EL (cell line): Measurements from ENCODE around the gene CEACAM6.
"Not testable (repeated sequence)": the region's sequence is repeated elsewhere in the genome, so short reads cannot be mapped to it uniquely, and the experiment has no call there.

Source experiments
- DNase-seq: peaks from one replicate; pipeline ENCODE4 v3.0.0-alpha.2; 2016

CEACAM6 gene

GRCh38 chr19:41755328-41755913 lies at the start of gene CEACAM6:
CEACAM6 (plus strand) TSS chr19:41755530; CDS start chr19:41755639, 109 bp downstream.
- no peak for DNase-seq

DNA sequence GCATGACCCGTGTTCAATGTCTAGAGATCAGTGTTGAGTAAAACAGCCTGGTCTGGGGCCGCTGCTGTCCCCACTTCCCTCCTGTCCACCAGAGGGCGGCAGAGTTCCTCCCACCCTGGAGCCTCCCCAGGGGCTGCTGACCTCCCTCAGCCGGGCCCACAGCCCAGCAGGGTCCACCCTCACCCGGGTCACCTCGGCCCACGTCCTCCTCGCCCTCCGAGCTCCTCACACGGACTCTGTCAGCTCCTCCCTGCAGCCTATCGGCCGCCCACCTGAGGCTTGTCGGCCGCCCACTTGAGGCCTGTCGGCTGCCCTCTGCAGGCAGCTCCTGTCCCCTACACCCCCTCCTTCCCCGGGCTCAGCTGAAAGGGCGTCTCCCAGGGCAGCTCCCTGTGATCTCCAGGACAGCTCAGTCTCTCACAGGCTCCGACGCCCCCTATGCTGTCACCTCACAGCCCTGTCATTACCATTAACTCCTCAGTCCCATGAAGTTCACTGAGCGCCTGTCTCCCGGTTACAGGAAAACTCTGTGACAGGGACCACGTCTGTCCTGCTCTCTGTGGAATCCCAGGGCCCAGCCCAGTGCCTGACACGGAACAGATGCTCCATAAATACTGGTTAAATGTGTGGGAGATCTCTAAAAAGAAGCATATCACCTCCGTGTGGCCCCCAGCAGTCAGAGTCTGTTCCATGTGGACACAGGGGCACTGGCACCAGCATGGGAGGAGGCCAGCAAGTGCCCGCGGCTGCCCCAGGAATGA lies 48.4 kb upstream of the CEACAM6 start:
- DNase-seq: peak; percentile 48

DNA sequence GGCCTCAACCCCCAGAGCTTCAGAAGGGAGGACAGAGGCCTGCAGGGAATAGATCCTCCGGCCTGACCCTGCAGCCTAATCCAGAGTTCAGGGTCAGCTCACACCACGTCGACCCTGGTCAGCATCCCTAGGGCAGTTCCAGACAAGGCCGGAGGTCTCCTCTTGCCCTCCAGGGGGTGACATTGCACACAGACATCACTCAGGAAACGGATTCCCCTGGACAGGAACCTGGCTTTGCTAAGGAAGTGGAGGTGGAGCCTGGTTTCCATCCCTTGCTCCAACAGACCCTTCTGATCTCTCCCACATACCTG lies 47.9 kb upstream of the CEACAM6 start:
- no peak for DNase-seq

- DNase-seq: no peak
Observed at GRCh38 chr19:41707871-41708371, 47.4 kb upstream of the CEACAM6 start.

GRCh38 chr19:41708481-41708880 lies 46.8 kb upstream of the CEACAM6 start, which contains the start of gene CEACAM5:
CEACAM5 (plus strand) TSS chr19:41708626; CDS start chr19:41708732, 106 bp downstream.
- DNase-seq: no peak

GRCh38 chr19:41709516-41709915 lies 45.8 kb upstream of the CEACAM6 start:
- not testable (repeated sequence) for DNase-seq

GRCh38 chr19:41709951-41710645 lies 45.2 kb upstream of the CEACAM6 start:
- DNase-seq: no peak

GRCh38 chr19:41711376-41712261 lies 43.7 kb upstream of the CEACAM6 start:
- DNase-seq: no peak

DNA sequence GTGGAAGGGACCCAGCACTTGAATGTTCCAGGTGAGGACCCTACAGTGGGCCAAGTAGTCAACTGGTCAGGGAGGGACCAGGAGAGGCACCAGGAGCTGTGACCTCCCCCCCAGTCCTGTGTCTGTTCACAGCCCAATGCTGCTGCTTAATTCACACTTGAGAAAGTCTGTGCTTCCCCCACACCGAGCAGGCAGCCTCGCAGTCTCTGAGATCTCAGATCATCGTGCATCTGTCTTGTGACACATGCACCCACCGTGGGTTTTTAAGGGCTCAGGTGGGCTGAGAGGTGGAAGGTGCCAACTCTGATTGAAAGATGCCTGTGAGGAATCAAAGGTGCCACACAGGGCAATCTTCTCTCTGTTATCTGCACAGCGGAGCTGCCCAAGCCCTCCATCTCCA lies 40.7 kb upstream of the CEACAM6 start:
- DNase-seq: no peak

- no peak for DNase-seq
Observed at GRCh38 chr19:41718761-41719160, 36.6 kb upstream of the CEACAM6 start.

DNA sequence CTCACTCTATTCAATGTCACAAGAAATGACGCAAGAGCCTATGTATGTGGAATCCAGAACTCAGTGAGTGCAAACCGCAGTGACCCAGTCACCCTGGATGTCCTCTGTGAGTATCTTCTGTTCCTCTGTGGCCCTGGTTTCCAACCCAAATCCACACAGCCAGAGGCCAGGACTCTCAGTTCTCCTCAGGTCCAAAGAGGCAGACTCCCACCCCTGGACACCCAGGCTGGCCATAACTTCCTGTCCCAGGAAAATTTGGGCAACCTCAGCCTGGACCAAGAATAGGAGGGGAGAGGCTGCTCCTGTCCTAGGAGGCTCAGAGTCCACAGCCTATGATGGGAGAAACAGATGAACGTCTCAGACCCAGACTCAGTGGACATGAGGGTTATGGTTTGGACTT lies 35.2 kb upstream of the CEACAM6 start:
- no peak for DNase-seq

DNA sequence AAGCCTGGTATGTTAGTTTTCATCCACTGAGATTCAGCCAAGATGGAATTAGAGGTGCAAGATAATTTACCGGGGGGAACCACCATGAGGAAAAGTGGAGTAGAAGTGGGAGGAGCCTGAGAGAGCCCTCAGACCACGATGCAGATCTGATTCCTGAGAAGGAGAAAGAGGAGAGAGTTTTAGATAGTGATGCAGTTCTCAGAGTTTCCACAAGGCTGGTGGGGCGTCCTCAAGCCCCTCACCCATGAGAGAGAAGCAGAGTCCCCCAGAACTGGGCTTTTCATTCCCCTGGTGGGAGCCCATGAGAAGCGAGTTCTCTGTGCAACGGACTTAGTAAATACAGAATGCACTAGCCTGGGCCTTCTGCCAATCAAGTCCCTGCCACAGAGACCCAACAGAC lies 28.8 kb upstream of the CEACAM6 start:
- DNase-seq: no peak

GRCh38 chr19:41734156-41734555 lies 21.2 kb upstream of the CEACAM6 start:
- no peak for DNase-seq

DNA sequence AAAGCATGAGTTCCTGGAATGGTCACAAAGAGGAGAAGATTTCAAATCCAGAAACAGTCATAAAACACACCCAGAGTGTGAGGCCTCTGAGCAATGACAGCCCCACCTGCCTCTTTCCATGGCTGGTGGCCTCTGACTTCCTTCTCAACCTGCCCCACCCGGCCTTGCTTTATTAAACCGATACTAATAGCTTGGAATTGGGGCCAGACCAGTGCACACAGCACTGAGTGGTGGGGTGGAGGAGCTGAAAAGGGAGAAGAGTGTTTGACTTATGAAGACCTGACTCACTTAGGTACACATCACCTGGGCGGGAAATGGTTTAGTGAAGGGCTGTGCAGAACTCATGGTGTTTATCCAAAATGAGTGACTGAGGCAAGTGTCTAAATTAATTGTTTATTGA lies 20.7 kb upstream of the CEACAM6 start:
- no peak for DNase-seq

- DNase-seq: no peak
Observed at GRCh38 chr19:41735071-41735600, 20.2 kb upstream of the CEACAM6 start.

- no peak for DNase-seq
Observed at GRCh38 chr19:41739361-41739760, 16.0 kb upstream of the CEACAM6 start.

DNA sequence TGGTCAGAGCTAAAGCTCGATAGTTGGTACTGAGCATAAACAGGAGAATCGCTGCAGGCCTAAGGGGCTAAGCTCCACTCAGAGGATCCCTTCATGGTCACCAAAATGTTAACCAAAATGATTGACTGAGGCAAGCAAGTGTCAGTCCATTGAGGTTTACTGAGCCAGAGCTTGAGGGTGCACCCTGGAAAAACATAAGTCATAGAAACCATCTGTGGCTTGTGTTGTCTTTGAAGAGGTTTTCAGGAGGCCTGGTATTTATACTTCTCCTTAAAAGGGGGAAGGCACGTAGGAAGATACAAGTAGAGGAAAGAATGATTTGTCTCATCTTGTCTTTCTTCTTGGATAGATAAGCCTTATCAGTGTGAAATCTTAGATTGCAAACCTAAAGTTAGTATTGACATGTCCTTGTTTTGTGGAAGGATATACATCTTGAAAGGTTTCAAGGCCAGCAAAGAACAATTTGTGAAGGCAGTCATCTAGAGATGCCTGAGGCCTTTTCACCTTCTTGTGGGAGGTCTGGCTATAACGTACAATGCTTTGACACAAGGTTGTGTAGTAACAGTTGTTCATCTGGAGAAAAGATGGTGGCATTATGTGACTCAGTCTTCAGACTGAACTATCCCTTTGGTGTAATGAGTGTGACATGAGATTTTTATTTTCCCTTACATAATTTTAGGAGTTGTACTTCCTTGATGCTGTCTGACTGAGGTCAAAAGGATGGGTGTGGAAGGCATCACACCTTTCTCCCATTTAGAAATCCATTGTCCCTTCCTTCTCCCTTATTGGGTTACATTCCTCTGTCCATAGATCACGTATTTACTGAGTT lies 14.7 kb upstream of the CEACAM6 start:
- DNase-seq: no peak

GRCh38 chr19:41741244-41741554 lies 14.1 kb upstream of the CEACAM6 start:
- no peak for DNase-seq

DNA sequence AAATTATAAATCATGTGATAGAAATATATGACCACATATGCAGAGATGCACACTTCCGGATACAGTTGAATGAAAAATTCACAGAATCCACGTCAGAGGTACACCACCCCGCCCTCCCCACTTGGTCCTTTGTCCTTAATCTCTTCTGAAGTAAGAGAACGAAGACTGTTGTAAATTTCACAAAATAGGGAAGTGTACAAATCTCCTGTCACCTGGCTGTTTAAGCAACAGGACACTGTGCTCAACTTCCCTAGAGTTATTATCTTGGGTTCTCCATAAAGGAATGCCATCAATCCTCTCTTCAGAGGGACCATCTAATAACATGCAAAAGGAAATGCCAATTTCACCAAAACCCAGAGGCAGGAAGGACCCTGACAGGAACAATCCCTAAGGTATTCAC lies 10.5 kb upstream of the CEACAM6 start:
- no peak for DNase-seq

GRCh38 chr19:41745756-41746155 lies 9.6 kb upstream of the CEACAM6 start:
- DNase-seq: no peak

- peak; percentile 49 for DNase-seq
Observed at GRCh38 chr19:41746593-41747227, 8.6 kb upstream of the CEACAM6 start.
